Activated CD8-positive, alpha-beta memory T cell treated with anti-CD3 and anti-CD28 coated beads for 24 hours (primary cell): Measurements from ENCODE around the gene TLR10.
"Not testable (repeated sequence)": the region's sequence is repeated elsewhere in the genome, so short reads cannot be mapped to it uniquely, and the experiment has no call there.

Experiments
- DNase-seq: peaks from one replicate; pipeline ENCODE4 v3.0.0-alpha.2; 2020

Gene TLR10

GRCh38 chr4:38800366-38800765 is 17.6 kb upstream of the TLR10 start:
- no peak for DNase-seq

GRCh38 chr4:38795087-38795486 is 12.3 kb upstream of the TLR10 start:
- no peak for DNase-seq

GRCh38 chr4:38794051-38794450 is 11.3 kb upstream of the TLR10 start:
- no peak for DNase-seq

- no peak for DNase-seq
These were observed 8.2 kb upstream of the TLR10 start for GRCh38 chr4:38791010-38791409.

GRCh38 chr4:38788317-38788716 is 5.5 kb upstream of the TLR10 start:
- no peak for DNase-seq

- DNase-seq: no peak
These were observed 4.9 kb upstream of the TLR10 start for GRCh38 chr4:38787693-38788092.

- DNase-seq: no peak
These were observed 3.2 kb upstream of the TLR10 start for GRCh38 chr4:38785901-38786402.

GRCh38 chr4:38785041-38785790 is 2.4 kb upstream of the TLR10 start:
- DNase-seq: no peak

- DNase-seq: no peak
These were observed 1.4 kb upstream of the TLR10 start for GRCh38 chr4:38784141-38784540.

GRCh38 chr4:38783109-38783460 is 295 bp upstream of the TLR10 start:
- no peak for DNase-seq

GRCh38 chr4:38781854-38782261 is 932 bp downstream of the TLR10 start:
- no peak for DNase-seq

GRCh38 chr4:38780833-38781484 is 1.8 kb downstream of the TLR10 start:
- no peak for DNase-seq

GRCh38 chr4:38779790-38780189 is 3.0 kb downstream of the TLR10 start:
- no peak for DNase-seq

- DNase-seq: not testable (repeated sequence)
These were observed 4.9 kb downstream of the TLR10 start for GRCh38 chr4:38777925-38778324.

- no peak for DNase-seq
These were observed 7.5 kb downstream of the TLR10 start for GRCh38 chr4:38775326-38775725.

GRCh38 chr4:38774181-38774955 is 8.4 kb downstream of the TLR10 start:
- DNase-seq: no peak

- not testable (repeated sequence) for DNase-seq
These were observed 12.5 kb downstream of the TLR10 start for GRCh38 chr4:38770281-38770680.

GRCh38 chr4:38769857-38770256 is 12.9 kb downstream of the TLR10 start:
- no peak for DNase-seq

GRCh38 chr4:38769441-38769840 is 13.3 kb downstream of the TLR10 start:
- DNase-seq: no peak

- DNase-seq: no peak
These were observed 13.8 kb downstream of the TLR10 start for GRCh38 chr4:38768968-38769394.

GRCh38 chr4:38766940-38767339 is 15.8 kb downstream of the TLR10 start:
- not testable (repeated sequence) for DNase-seq

- no peak for DNase-seq
These were observed 17.4 kb downstream of the TLR10 start for GRCh38 chr4:38765382-38765781.

- DNase-seq: no peak
These were observed 18.5 kb downstream of the TLR10 start for GRCh38 chr4:38764277-38764676.

- DNase-seq: no peak
These were observed 20.2 kb downstream of the TLR10 start for GRCh38 chr4:38762560-38762959.
